HG02588 (cell line): ENCODE measurements around the gene IL4R.

Source experiments
- ATAC-seq: cut with Tn5 transposase; IDR thresholded peaks from one replicate; pipeline ENCODE4 v1.9.1; 2021; ENCODE audit warnings: mild to moderate bottlenecking, moderate library complexity; ENCODE audit not compliant: unreplicated experiment

IL4R gene

DNA sequence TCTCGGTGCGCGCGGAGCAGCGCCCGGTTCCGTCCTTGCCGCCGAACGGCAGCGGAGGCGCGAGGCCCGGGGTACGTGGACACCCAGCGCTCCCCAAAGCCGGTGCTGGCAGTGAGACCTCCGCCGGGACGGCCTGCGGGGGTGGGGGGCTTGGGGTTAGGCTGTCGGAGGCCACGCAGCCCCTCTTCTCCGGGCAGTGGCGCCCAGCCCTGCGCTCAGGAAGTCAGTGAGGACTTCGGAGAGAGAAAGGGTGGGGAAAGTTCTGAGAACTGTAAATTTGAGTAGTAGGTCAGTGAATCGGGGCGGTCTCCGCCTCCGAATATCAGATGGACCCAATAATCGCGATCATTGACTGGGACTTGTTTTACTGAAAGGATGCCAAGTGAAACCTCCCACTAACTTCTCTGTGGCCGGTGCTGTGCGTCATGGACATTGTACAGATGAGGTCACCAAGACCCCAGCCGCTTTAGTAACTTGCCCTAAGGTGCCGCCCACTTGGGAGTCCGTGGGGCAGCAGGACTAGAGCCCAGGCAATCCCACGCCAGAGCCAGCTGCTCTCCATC, 468 bp downstream of the IL4R start:
- peak; percentile 17 for ATAC-seq

DNA sequence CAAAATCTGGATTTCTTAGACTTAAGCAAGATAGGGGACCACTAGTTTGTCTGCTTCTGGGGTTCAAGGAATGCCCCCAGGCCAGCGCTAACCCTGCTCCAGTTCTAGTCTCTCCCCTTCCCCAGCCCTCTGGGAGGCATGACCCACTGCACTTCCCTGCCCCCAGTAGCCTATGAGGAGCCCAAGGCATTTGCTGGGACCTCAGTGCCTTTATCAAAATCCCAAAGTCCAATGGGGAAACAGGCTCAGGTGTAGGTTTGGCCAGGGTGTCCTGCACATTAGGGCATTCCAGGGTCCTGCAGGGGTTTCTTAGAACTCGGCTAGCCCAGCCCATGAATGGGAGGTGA, 1.2 kb downstream of the IL4R start:
- ATAC-seq, result no peak

- no peak for ATAC-seq
Observed at GRCh38 chr16:27315333-27316037, 1.7 kb downstream of the IL4R start.

DNA sequence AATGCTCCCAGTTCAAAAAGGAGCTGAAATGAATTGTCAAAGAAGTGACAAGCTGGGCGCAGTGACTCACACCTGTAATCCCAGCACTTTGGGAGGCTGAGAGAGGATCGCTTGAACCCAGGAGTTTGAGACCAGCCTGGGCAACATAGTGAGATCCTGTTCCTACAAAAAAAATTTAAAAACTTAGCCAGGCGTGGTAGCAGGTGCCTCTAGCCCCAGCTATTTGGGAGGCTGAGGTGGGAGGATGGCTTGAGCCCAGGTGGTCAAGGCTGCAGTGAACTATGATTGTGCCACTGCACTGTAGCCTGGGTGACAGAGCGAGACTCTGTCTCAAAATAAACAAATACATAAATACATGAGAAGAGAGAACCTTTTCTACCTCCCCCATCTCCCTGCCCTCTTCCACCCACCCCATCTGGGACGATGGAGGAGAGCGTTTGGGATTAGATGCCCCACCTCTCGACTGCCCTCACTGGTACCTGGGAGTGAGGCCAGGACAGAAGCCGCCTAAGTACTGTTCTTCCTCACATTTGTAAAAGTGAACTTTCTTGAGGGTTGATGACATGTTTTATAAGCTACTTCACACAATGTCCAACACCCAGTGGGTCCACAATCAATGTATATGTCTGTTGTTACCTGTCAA, 2.4 kb downstream of the IL4R start:
- ATAC-seq, result no peak

GRCh38 chr16:27317320-27317719, 3.5 kb downstream of the IL4R start:
- ATAC-seq, result no peak

GRCh38 chr16:27317738-27318391, 4.1 kb downstream of the IL4R start:
- no peak for ATAC-seq

- ATAC-seq, result peak; percentile 39
Observed at GRCh38 chr16:27318392-27319256, 4.8 kb downstream of the IL4R start.

GRCh38 chr16:27319257-27319965, 5.6 kb downstream of the IL4R start:
- no peak for ATAC-seq

- ATAC-seq, result no peak
Observed at GRCh38 chr16:27320261-27321012, 6.7 kb downstream of the IL4R start.

DNA sequence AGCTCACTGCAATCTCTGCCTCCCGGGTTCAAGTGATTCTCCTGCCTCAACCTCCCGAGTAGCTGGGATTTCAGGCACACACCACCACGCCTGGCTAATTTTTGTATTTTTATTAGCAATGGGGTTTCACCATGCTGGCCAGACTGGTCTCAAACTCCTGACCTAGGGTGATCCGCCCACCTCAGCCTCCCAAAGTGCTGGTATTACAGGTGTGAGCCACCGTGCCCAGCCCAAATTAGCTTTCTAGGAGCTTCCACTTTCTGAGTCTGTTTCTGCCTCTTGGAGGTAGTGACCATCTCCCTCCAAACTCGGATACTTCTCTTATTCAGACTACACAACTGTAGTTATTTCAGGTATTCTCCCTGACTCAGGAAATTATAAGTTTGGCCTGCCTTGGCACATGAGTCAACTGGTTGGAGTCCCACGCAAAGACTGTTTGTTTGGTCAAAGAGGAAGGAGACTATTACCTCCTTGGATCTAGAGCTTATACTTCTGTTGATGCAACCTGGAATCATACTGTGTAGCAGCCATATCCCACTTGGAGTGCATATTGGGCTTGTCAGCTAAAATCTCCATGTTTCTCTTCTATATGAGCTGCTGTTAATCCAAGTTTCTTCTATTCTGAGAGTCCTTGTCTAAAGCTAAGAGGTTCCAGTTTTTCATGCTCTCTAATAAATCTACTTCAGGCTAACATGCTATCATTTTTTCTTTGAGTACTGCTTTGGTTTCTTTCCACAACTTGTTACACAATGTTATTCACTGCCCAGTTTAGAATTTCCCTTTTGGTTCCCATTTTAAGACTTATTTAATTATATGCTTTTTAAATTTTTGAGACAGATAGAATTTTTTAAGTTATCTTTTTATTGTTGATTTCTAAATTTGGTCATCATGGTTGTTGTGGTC, 7.5 kb downstream of the IL4R start:
- ATAC-seq, result no peak

DNA sequence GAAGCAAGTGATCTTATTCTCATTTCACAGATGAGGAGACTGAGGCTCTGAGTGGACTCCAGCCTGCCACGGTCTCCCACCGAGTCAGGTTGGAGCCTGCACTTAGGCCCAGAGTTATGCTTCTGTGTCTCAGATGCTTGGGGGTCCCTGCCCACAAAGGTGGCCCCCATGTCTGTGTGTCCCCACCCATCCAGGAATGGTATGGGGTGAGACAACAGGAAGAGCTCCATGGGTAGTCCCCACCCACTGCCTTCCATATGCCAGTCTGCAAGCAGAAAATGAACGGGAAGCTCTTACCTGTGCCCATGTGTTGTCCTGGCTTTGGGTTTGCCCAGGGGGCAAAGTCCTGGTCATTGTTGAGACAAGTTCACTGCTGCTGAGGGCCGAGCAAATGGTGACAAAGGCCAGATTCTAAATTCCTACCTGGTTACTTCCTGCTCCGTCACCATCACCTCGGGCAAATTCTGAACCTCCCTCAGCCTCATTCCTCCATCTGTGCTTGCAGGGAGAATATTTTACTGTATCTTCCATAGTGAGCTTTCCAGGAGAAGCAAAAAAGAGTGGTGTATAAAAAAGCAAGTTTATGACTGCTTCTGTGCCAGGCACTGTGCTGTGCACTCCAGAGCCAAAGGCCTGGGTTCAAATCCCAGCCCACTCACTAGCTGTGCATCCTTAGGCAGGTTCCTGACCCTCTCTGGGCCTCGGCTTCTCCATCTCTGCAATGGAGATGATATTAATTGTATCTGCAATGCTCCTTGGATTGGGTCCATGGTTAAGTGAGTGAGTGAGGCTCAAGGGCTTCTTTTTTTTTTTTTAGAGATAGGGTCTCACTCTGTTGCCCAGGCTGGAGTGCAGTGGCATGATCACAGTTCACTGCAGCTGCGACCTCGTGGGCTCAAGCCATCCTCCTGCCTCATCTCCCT, 9.3 kb downstream of the IL4R start:
- no peak for ATAC-seq

GRCh38 chr16:27323781-27324561, 10.2 kb downstream of the IL4R start:
- no peak for ATAC-seq

- ATAC-seq, result no peak
Observed at GRCh38 chr16:27324851-27325301, 11.1 kb downstream of the IL4R start.

DNA sequence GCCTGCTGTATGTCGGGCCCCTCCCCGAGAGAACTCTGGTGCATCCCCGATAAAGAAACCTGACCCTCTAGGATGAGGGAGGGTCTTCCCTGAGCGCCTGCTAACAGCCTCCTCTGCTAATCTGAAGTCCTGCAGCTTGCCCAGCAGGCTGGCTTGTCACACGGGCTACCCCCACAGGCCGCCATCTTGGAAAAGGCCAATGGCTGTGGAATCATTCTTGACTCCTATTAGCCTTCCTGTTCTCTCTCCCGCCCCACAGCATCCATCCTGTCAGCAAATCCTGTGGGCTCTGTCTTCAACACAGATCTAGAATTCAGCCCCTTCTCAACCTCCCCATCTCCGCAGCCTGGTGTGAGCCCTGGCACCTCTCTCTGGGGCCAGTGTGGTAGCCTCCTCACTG, 12.0 kb downstream of the IL4R start:
- ATAC-seq, result no peak

DNA sequence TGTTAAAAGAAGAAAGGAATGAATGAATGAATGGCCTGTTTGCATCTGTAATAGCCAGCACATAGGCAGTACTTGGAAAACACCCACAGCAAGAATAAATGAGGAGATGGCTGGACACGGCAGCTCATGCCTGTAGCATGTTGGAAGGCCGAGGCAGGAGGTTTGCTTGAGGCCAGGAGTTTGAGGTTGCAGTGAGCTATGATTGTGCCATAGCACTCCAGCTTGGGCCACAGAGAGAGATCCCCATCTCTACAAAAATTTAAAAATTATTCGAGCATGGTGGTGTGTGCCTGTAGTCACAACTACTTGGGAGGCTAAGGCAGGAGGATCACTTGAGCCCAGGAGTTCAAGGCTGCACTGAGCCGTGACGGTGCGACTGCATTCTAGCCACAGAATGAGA, 12.5 kb downstream of the IL4R start:
- ATAC-seq, result no peak

DNA sequence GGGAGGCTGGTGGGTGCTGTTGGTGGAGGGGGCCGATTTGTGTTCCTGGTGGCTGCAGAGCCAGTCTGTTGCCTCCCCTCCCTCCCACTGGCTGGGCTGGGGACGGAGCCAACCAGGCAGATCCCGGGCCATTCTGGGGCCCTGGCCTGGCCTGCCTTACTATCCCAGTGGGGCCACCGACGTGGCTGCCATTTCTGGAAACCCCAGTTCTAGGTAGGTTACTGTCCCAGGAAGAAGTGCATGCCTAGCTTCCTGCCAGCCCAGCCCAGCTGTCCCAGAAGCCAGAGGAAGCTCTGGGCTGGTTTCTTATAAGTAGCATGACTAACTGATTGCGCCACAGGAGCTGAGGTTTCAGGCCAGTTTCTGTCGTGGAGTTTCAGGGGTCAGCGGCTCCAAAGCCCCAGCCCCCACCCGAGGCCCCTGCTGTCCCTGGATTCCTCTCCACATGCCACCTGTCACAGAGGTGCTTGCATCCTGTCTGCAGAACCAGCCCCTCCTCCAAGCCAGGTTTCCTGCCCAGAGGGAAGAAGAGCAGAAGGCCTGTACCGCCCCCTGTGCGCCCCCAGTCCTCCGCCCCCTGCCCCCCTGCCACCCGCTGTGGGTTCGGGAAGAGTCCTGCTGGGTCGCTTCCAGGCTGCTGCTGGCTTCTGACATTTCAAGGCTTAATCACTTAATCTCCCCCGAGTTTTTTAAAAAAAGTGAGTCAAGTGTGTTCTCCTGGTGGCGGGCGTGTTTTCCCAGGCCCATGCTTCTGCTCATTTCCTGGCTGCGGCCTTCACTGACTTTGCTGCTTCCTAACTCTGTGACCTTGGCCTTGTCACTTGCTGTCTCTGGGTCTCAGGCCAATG, 13.2 kb downstream of the IL4R start:
- ATAC-seq, result no peak
